WERI-Rb-1 (cell line): ENCODE measurements around the gene JCAD.

ENCODE experiments used
- DNase-seq: peaks from one replicate; pipeline ENCODE4 v3.0.0-alpha.2; 2020
- H3K27ac ChIP-seq: fragments of 250-450 bp; sonication (Bioruptor Pico); 2 replicates; pipeline ENCODE4 v1.5.1; 2020; ENCODE audit warnings: mild to moderate bottlenecking, moderate library complexity
- H3K27me3 ChIP-seq: fragments of 250-450 bp; sonication (Bioruptor Pico); 2 replicates; pipeline ENCODE4 v1.5.1; 2021; ENCODE audit warnings: mild to moderate bottlenecking, low read depth, moderate library complexity; ENCODE audit not compliant: insufficient read depth, severe bottlenecking
- H3K36me3 ChIP-seq: fragments of 250-450 bp; sonication (Bioruptor Pico); 2 replicates; pipeline ENCODE4 v1.5.1; 2020; ENCODE audit warnings: mild to moderate bottlenecking, moderate library complexity
- H3K4me3 ChIP-seq: 2 replicates; pipeline ENCODE4 v1.5.1; 2011; ENCODE audit warnings: low read depth, mild to moderate bottlenecking, control low read depth, low read length
- H3K9me3 ChIP-seq: fragments of 250-450 bp; sonication (Bioruptor Pico); 2 replicates; pipeline ENCODE4 v1.5.1; 2021; ENCODE audit warnings: mild to moderate bottlenecking, moderate library complexity; ENCODE audit not compliant: severe bottlenecking
- CTCF ChIP-seq: IDR thresholded peaks from 2 replicates; pipeline ENCODE4 v1.5.1; 2011; ENCODE audit warnings: low read depth, mild to moderate bottlenecking, control low read depth, inconsistent platforms, low read length

Gene JCAD

GRCh38 chr10:30055226-30055662 lies 4.1 kb downstream of the JCAD start:
- H3K9me3 ChIP-seq = no peaks in the 10 kb centered on the region
- TF ChIP-seq CTCF = no peak
- no peaks in the 10 kb centered on the region for H3K27me3 ChIP-seq
- H3K4me3 ChIP-seq = no peak overlapping the region
- H3K36me3 ChIP-seq = no peaks in the 10 kb centered on the region
- H3K27ac ChIP-seq = no peak overlapping the region
- DNase-seq = no peak

GRCh38 chr10:30052062-30052461 lies 7.3 kb downstream of the JCAD start:
- Histone ChIP-seq H3K36me3 (no peaks in the 10 kb centered on the region), H3K27ac (no peak overlapping the region), H3K4me3 (no peak overlapping the region), H3K9me3 (no peaks in the 10 kb centered on the region), H3K27me3 (no peaks in the 10 kb centered on the region)
- DNase-seq = no peak
- no peak for TF ChIP-seq CTCF

- Histone ChIP-seq H3K27ac (no peak overlapping the region), H3K4me3 (no peak overlapping the region), H3K36me3 (no peaks in the 10 kb centered on the region), H3K27me3 (no peaks in the 10 kb centered on the region), H3K9me3 (no peaks in the 10 kb centered on the region)
- TF ChIP-seq CTCF = no peak
- DNase-seq = no peak
Measured at GRCh38 chr10:30051220-30051619, 8.2 kb downstream of the JCAD start.

DNA sequence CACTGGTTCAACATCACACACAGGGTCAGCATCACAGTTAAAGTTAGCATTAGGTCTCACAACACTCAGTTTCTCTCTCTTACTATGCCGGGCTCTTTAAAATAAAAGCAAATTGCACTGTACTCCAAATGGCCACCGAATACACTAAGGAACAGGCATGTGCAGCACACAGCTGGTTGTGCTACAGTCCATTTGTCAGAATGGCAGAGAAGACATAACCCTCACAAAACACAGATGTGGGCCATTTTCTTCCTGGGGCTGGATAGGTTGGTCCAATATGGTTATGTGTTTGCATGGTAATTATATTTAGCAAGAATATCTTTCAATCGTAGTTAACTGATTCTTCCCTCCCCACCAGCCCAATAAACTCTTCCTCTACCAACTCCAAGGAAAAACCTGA lies 9.0 kb downstream of the JCAD start:
- no peak overlapping the region for H3K4me3 ChIP-seq
- H3K9me3 ChIP-seq = no peaks in the 10 kb centered on the region
- H3K27me3 ChIP-seq = no peaks in the 10 kb centered on the region
- no peak overlapping the region for H3K27ac ChIP-seq
- TF ChIP-seq CTCF = no peak
- H3K36me3 ChIP-seq = no peaks in the 10 kb centered on the region
- DNase-seq = no peak

GRCh38 chr10:30048768-30049517 lies 10.4 kb downstream of the JCAD start:
- H3K4me3 ChIP-seq = no peak overlapping the region
- no peak for DNase-seq
- H3K27ac ChIP-seq = no peak overlapping the region
- H3K36me3 ChIP-seq = no peaks in the 10 kb centered on the region
- H3K9me3 ChIP-seq = no peaks in the 10 kb centered on the region
- no peaks in the 10 kb centered on the region for H3K27me3 ChIP-seq
- TF ChIP-seq CTCF = no peak
